Colonic mucosa (tissue), 4 donors: ENCODE data around the gene NUDT17. TPM values are rescaled to one million over a fixed set of nuclear protein-coding genes. Genes with fewer than 3 reads are reported as not detected.

Experiments used
- DNase-seq: peaks from one replicate; pipeline ENCODE4 v3.0.0-alpha.2; 2020
- H3K27ac ChIP-seq: fragments of 200-600 bp; one replicate; pipeline ENCODE4 v1.8.0; 2021
- H3K27me3 ChIP-seq: fragments of 200-600 bp; one replicate; pipeline ENCODE4 v1.8.0; 2021
- H3K36me3 ChIP-seq: fragments of 200-600 bp; one replicate; pipeline ENCODE4 v1.8.0; 2021
- H3K4me1 ChIP-seq: fragments of 200-600 bp; one replicate; pipeline ENCODE4 v1.8.0; 2021; ENCODE audit warnings: mild to moderate bottlenecking
- H3K4me3 ChIP-seq: fragments of 200-600 bp; one replicate; pipeline ENCODE4 v1.8.0; 2021
- H3K9ac ChIP-seq, 2 donors: one replicate each; pipeline ENCODE4 v1.7.0; 2013; ENCODE audit warnings: control low read depth in 2 of 2, low read depth in 2 of 2, low read length in 2 of 2
- H3K9me3 ChIP-seq: fragments of 200-600 bp; one replicate; pipeline ENCODE4 v1.8.0; 2021
- intact Hi-C: fragments of 100-400 bp; cut with DNase I; formaldehyde crosslinking; loops from one replicate; pipeline ENCODE4 v1.14.1; 2022
- total RNA-seq, 2 donors: library from RNA; stranded (reverse); fragmentation: NEBNext Ultra II Directional in 1 of 2; extraction: Animal tissue kit (Norgen Biotek cat#: 25700) in 1 of 2; gene quantifications; one replicate each; pipeline ENCODE4 v1.2.1, GENCODE V29; 2021
- TF ChIP-seq, protein P1 (sequence below): fragments of 200-600 bp; IDR thresholded peaks from one replicate; pipeline ENCODE4 v1.8.0; 2022; ENCODE audit warnings: antibody characterized with exemption, mild to moderate bottlenecking
- donor health status: healthy.
- donor health status: DM: no; HTN: no; CAD: no.
- donor health status: DM: no; HTN: no; CAD: no.

NUDT17 gene
- total RNA-seq, 2 donors from 2014 or later, result 0.69 to 0.82 TPM

DNA sequence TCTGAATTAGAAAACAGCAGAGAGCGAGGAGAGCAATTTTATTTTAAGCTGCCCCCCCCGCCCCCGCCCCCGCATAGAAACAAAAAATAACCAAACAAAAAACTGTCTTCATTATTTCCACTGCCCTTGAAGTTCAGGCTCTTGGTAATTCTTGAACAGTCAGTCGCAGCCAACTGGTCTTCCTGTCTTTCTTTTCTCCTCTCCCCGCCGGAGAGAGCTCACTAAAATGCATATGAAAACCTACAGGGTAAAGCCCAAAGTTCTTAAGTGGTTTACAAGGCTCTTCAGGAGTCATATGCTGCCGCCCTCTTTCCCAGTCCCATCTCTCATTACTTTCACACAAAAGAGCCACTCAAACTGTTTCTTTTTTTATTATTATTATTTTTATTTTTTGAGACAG is 41.4 kb downstream of the NUDT17 start:
- intact Hi-C loops, result no loop called here
- Histone ChIP-seq H3K4me1 (peaks cover 7% of the 10 kb centered on the region), H3K9ac (no peak overlapping the region), H3K4me3 (no peak overlapping the region), H3K27ac (no peak overlapping the region), H3K9me3 (no peaks in the 10 kb centered on the region), H3K36me3 (no peaks in the 10 kb centered on the region), H3K27me3 (peaks cover 4% of the 10 kb centered on the region)
- no peak for DNase-seq
- TF ChIP-seq, protein P1, sequence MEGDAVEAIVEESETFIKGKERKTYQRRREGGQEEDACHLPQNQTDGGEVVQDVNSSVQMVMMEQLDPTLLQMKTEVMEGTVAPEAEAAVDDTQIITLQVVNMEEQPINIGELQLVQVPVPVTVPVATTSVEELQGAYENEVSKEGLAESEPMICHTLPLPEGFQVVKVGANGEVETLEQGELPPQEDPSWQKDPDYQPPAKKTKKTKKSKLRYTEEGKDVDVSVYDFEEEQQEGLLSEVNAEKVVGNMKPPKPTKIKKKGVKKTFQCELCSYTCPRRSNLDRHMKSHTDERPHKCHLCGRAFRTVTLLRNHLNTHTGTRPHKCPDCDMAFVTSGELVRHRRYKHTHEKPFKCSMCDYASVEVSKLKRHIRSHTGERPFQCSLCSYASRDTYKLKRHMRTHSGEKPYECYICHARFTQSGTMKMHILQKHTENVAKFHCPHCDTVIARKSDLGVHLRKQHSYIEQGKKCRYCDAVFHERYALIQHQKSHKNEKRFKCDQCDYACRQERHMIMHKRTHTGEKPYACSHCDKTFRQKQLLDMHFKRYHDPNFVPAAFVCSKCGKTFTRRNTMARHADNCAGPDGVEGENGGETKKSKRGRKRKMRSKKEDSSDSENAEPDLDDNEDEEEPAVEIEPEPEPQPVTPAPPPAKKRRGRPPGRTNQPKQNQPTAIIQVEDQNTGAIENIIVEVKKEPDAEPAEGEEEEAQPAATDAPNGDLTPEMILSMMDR, result no peak

DNA sequence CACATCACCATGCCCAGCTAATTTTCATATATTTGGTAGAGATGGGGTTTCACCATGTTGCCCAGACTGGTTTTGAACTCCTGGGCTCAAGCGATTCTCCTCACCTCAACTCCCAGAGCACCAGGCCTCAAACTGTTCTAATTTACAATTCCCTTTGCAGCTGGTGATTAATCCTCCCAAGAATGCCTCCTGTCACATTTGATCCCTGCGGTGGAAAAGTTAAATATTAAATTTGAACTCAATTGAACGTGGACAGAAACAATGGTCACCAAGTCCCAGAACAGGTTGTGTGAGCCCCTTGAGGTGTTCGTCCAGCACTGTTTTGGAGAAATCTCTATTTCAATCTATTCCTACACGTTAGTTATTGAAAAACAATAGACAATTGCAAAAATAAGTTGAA is 42.2 kb downstream of the NUDT17 start:
- peaks cover 7% of the 10 kb centered on the region for H3K4me1 ChIP-seq
- H3K4me3 ChIP-seq, result no peak overlapping the region
- H3K9ac ChIP-seq, result no peak overlapping the region
- H3K9me3 ChIP-seq, result no peaks in the 10 kb centered on the region
- no peak for DNase-seq
- peaks cover 4% of the 10 kb centered on the region for H3K27me3 ChIP-seq
- intact Hi-C loops, result no loop called here
- TF ChIP-seq, protein P1, result no peak
- no peak overlapping the region for H3K27ac ChIP-seq
- H3K36me3 ChIP-seq, result no peaks in the 10 kb centered on the region

DNA sequence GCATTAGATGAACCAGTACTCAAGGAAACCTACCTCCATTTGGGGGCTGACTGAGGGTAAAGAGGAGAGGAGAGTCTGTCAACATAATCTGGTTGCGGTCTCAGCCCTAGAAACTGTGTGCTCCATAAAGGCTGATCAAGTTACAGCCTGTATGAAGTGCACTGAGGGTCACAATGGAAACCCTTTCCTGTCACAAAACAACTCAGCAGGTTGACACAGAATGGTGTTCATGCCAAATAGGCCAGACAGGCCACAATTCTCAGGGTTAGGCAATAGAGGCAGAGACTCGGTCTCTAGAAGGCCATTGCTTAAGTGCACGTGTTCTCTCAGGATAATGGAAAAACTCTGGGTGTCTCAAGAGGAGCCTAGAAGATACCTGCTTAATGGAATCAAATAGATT is 44.3 kb downstream of the NUDT17 start:
- TF ChIP-seq, protein P1, result no peak
- Histone ChIP-seq H3K9ac (no peak overlapping the region), H3K4me3 (no peak overlapping the region), H3K27ac (no peak overlapping the region), H3K4me1 (peaks cover 7% of the 10 kb centered on the region), H3K9me3 (no peaks in the 10 kb centered on the region), H3K27me3 (no peaks in the 10 kb centered on the region), H3K36me3 (no peaks in the 10 kb centered on the region)
- intact Hi-C loops, result loop anchor here (2.0 kb wide), 1 partner anchor 123 kb away; no protein-coding TSS in a partner anchor
- no peak for DNase-seq

DNA sequence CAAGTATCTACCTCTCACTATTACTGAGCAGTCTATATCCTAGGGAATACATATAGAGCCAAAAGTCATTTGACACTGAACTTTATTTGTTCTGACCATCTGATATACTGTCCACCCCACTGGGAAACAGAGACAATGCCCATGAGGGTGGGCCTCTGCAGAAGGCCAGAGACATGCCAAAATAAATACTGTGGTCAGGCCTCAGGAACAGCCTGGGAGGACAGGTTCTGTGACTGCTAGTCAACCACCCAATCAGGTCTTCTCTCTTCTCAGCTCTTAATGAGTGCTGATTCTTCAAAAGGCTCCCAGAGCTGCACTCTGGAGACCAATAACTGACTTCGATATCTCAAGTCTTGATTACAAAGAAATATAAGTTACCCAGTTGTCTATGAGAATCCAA is 45.7 kb downstream of the NUDT17 start:
- Histone ChIP-seq H3K4me1 (peaks cover 7% of the 10 kb centered on the region), H3K4me3 (no peak overlapping the region), H3K36me3 (no peaks in the 10 kb centered on the region), H3K27ac (peak overlapping the region; percentile 84), H3K27me3 (no peaks in the 10 kb centered on the region), H3K9ac (no peak overlapping the region), H3K9me3 (no peaks in the 10 kb centered on the region)
- TF ChIP-seq, protein P1, result no peak
- no peak for DNase-seq
- intact Hi-C loops, result loop anchor here (2.0 kb wide), 1 partner anchor 122 kb away; no protein-coding TSS in a partner anchor

DNA sequence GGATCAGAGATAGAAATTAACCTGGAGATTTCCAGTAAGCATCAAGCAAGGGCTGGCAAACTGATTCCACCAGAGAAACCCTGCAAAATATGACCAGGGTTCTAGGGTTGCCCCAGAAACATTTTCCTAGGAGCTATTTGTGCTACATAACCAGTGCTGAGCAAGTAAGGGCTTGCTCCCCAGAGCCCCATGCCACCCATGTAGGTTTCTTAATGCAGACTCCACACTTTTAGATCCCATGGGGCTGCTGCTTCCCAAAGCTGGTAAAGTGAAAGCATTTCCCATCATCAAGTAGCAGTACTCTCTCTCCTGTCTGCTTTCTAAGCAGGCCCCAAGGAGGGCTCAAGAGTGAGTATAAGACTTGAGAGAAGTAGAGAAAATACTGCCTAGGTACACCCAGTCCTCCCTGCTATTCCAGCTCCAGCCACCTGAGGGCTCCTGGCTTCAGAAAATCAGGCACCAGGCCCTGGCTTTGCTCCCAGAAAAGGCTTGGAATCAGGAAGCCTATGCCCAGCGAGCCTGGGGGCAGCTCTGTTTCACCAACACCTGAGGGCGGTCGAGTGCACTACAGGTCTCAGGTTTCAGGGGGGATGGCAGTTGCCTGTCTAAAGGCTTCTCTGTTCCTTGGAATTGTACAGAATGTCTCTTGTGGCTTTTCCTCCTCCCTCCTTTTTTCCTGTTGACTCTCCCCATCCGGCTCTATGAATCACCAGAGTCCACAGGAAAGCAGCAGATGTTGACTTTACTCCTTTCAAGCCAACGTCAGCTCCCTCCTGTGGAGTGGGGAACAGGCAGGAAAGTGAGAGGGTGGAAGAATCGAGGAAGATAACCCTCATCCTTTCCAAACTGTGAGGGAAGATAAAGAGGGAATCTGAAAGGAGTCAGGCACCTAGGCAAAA is 46.4 kb downstream of the NUDT17 start:
- peaks cover 7% of the 10 kb centered on the region for H3K4me1 ChIP-seq
- H3K27me3 ChIP-seq, result no peaks in the 10 kb centered on the region
- DNase-seq, result peak; percentile 97
- intact Hi-C loops, result loop anchor here (2.0 kb wide), 1 partner anchor 121 kb away; no protein-coding TSS in a partner anchor
- no peaks in the 10 kb centered on the region for H3K9me3 ChIP-seq
- no peak overlapping the region for H3K4me3 ChIP-seq
- TF ChIP-seq, protein P1, result peak; percentile 90
- H3K9ac ChIP-seq, result peak overlapping the region in 1 of 2 donors; percentile 42
- no peaks in the 10 kb centered on the region for H3K36me3 ChIP-seq
- peak overlapping the region; percentile 84 for H3K27ac ChIP-seq
